PFSK-1 (cell line): ENCODE data around the gene CPLANE2.

Experiments
- POLR2AphosphoS5 ChIP-seq: IDR thresholded peaks from 2 replicates; pipeline ENCODE4 v1.6.1; 2012; ENCODE audit warnings: low read depth, mild to moderate bottlenecking, control low read depth, low read length, moderate library complexity
- SIN3A ChIP-seq: IDR thresholded peaks from 2 replicates; pipeline ENCODE4 v1.6.1; 2012; ENCODE audit warnings: mild to moderate bottlenecking, low read length, moderate library complexity, borderline replicate concordance; ENCODE audit not compliant: insufficient read depth
- TAF1 ChIP-seq: IDR thresholded peaks from 2 replicates; pipeline ENCODE4 v1.6.1; 2012; ENCODE audit warnings: low read length, control low read depth, borderline replicate concordance; ENCODE audit not compliant: insufficient read depth
- TF ChIP-seq, protein P1 (sequence below), 2 experiments: IDR thresholded peaks; 2 replicates each; pipeline versions ENCODE4 v1.6.1 to v1.8.0; 2011 to 2012; ENCODE audit warnings: low read depth in 2 of 2, low read length in 2 of 2, control low read depth in 1 of 2, inconsistent platforms in 1 of 2, mild to moderate bottlenecking in 1 of 2, moderate library complexity in 1 of 2; ENCODE audit not compliant: insufficient read depth in 1 of 2

- TF ChIP-seq, protein P1, sequence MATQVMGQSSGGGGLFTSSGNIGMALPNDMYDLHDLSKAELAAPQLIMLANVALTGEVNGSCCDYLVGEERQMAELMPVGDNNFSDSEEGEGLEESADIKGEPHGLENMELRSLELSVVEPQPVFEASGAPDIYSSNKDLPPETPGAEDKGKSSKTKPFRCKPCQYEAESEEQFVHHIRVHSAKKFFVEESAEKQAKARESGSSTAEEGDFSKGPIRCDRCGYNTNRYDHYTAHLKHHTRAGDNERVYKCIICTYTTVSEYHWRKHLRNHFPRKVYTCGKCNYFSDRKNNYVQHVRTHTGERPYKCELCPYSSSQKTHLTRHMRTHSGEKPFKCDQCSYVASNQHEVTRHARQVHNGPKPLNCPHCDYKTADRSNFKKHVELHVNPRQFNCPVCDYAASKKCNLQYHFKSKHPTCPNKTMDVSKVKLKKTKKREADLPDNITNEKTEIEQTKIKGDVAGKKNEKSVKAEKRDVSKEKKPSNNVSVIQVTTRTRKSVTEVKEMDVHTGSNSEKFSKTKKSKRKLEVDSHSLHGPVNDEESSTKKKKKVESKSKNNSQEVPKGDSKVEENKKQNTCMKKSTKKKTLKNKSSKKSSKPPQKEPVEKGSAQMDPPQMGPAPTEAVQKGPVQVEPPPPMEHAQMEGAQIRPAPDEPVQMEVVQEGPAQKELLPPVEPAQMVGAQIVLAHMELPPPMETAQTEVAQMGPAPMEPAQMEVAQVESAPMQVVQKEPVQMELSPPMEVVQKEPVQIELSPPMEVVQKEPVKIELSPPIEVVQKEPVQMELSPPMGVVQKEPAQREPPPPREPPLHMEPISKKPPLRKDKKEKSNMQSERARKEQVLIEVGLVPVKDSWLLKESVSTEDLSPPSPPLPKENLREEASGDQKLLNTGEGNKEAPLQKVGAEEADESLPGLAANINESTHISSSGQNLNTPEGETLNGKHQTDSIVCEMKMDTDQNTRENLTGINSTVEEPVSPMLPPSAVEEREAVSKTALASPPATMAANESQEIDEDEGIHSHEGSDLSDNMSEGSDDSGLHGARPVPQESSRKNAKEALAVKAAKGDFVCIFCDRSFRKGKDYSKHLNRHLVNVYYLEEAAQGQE (IDR thresholded peaks at IDR 0.05; ENCODE audit: insufficient read depth in 1 of 2, low read depth in 2 of 2, low read length in 2 of 2): no peak
- no peak for TF ChIP-seq TAF1
- no peak for TF ChIP-seq POLR2AphosphoS5
- TF ChIP-seq SIN3A: no peak
These were observed 39.5 kb upstream of the CPLANE2 start for GRCh38 chr1:16276302-16277030.
